ENCODE results near the gene PLCXD1. TPM values are rescaled to one million over a fixed set of nuclear protein-coding genes. Genes with fewer than 3 reads are reported as not detected.
A peak's percentile ranks its signal among the peaks of the same experiment; 100 is the strongest.

PLCXD1 gene
- total and polyA plus RNA-seq, 9 of the 15 experiments (the other 6 are each of a cell fraction or from before 2014, with no cell fraction given): 6.0 to 60.2 (median 39.5) TPM

- no peak for TF ChIP-seq RREB1 (CRISPR knock-in tag; IDR thresholded peaks at IDR 0.05)
- no peak for TF ChIP-seq STAT5B (CRISPR knock-in tag; IDR thresholded peaks at IDR 0.05)
- no peak for TF ChIP-seq ZFP1 (CRISPR knock-in tag; IDR thresholded peaks at IDR 0.05)
- TF ChIP-seq POLR2G (IDR thresholded peaks at IDR 0.05; ENCODE audit: low read depth, low read length): peak; percentile 60; the same call in 1 of the 2 replicates
- no peak for TF ChIP-seq CHD4 (IDR thresholded peaks at IDR 0.05; ENCODE audit: insufficient read depth, insufficient replicate concordance, low read depth, low read length, poor library complexity, severe bottlenecking)
- no peak for TF ChIP-seq POLR3A (IDR thresholded peaks at IDR 0.05; ENCODE audit: borderline replicate concordance, extremely low read depth, insufficient read depth, insufficient read length)
- no peak for TF ChIP-seq SAFB (IDR thresholded peaks at IDR 0.05; ENCODE audit: borderline replicate concordance, low read depth, low read length)
- peak; percentile 32; the same call in 1 of the 2 replicates for TF ChIP-seq RBFOX2 (IDR thresholded peaks at IDR 0.05; ENCODE audit: low read depth, low read length)
These were observed 14.0 kb downstream of the PLCXD1 start (continued) for GRCh38 chrX:295136-295535.
